ENCODE results near the gene SHMT2.

DNA sequence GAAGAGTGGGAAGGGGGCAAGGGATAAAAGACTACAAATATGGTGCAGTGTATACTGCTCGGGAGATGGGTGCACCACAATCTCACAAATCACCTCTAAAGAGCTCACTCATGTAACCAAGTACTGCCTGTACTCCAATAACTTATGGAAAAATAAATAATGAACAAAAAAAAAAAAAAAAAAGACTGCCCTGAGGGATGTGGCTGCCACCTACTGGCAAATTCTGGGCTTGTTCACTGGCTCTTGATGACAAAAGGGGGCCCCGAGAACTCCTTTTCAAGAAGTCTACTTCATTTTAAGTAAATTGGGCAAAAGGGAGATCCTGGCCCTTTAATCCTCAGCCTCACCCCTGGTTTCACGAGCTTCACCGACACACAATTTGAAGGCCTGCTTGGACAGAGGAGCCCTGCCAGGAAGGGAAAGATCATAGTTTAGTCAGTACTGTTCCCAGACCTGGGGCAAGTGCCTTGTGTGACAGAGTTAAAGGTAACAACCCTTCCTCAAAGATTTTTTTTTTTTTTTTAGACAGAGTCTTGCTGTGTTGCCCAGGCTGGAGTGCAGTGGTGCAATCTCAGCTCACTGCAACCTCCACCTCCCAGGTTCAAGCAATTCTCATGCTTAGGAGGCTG is 47.5 kb downstream of the SHMT2 start:
- TF ChIP-seq, protein P1, sequence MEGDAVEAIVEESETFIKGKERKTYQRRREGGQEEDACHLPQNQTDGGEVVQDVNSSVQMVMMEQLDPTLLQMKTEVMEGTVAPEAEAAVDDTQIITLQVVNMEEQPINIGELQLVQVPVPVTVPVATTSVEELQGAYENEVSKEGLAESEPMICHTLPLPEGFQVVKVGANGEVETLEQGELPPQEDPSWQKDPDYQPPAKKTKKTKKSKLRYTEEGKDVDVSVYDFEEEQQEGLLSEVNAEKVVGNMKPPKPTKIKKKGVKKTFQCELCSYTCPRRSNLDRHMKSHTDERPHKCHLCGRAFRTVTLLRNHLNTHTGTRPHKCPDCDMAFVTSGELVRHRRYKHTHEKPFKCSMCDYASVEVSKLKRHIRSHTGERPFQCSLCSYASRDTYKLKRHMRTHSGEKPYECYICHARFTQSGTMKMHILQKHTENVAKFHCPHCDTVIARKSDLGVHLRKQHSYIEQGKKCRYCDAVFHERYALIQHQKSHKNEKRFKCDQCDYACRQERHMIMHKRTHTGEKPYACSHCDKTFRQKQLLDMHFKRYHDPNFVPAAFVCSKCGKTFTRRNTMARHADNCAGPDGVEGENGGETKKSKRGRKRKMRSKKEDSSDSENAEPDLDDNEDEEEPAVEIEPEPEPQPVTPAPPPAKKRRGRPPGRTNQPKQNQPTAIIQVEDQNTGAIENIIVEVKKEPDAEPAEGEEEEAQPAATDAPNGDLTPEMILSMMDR (conservative IDR thresholded peaks at IDR 0.05; ENCODE audit: low read depth, low read length) = peak; percentile 60
- TF ChIP-seq MXI1 (IDR thresholded peaks at IDR 0.05; ENCODE audit: borderline replicate concordance, low read depth, low read length) (no peak), POLR2A (IDR thresholded peaks at IDR 0.05; ENCODE audit: low read depth, low read length) (no peak), BHLHE40 (IDR thresholded peaks at IDR 0.05; ENCODE audit: low read depth, low read length) (no peak), RAD21 (IDR thresholded peaks at IDR 0.05; ENCODE audit: low read length) (peak; percentile 45), MAZ (IDR thresholded peaks at IDR 0.05; ENCODE audit: borderline replicate concordance, low read depth, low read length) (no peak), RCOR1 (IDR thresholded peaks at IDR 0.05; ENCODE audit: insufficient replicate concordance, low read length) (no peak), SMC3 (IDR thresholded peaks at IDR 0.05; ENCODE audit: low read depth, low read length) (peak; percentile 36), MAFK (IDR thresholded peaks at IDR 0.05; ENCODE audit: low read depth, low read length) (no peak), CHD1 (IDR thresholded peaks at IDR 0.05; ENCODE audit: low read depth, low read length) (no peak), NFE2L2 (IDR thresholded peaks at IDR 0.05; ENCODE audit: low read depth, low read length) (no peak)
- TF ChIP-seq, protein P2, sequence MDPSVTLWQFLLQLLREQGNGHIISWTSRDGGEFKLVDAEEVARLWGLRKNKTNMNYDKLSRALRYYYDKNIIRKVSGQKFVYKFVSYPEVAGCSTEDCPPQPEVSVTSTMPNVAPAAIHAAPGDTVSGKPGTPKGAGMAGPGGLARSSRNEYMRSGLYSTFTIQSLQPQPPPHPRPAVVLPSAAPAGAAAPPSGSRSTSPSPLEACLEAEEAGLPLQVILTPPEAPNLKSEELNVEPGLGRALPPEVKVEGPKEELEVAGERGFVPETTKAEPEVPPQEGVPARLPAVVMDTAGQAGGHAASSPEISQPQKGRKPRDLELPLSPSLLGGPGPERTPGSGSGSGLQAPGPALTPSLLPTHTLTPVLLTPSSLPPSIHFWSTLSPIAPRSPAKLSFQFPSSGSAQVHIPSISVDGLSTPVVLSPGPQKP (IDR thresholded peaks at IDR 0.05; ENCODE audit: borderline replicate concordance, low read depth, low read length) = no peak
- TF ChIP-seq, protein P3, sequence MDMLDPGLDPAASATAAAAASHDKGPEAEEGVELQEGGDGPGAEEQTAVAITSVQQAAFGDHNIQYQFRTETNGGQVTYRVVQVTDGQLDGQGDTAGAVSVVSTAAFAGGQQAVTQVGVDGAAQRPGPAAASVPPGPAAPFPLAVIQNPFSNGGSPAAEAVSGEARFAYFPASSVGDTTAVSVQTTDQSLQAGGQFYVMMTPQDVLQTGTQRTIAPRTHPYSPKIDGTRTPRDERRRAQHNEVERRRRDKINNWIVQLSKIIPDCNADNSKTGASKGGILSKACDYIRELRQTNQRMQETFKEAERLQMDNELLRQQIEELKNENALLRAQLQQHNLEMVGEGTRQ (IDR thresholded peaks at IDR 0.05; ENCODE audit: low read depth, low read length) = no peak

Measured in IMR-90 (cell line).